Nephron progenitor cell (in vitro differentiated cells): ENCODE data around the gene GTPBP4.

Experiments used
- DNase-seq: peaks from one replicate; pipeline ENCODE4 v3.0.0; 2021
- H3K27ac Mint-ChIP-seq: 2 replicates; pipeline ENCODE4 v1.8.0; 2021; ENCODE audit warnings: mild to moderate bottlenecking, moderate library complexity, mixed read lengths
- H3K27me3 Mint-ChIP-seq: 2 replicates; pipeline ENCODE4 v1.8.0; 2021; ENCODE audit warnings: mild to moderate bottlenecking, low read depth, mixed read lengths; ENCODE audit not compliant: poor library complexity
- H3K36me3 Mint-ChIP-seq: 2 replicates; pipeline ENCODE4 v1.8.0; 2021; ENCODE audit warnings: low read depth, mixed read lengths
- H3K4me1 Mint-ChIP-seq: 2 replicates; pipeline ENCODE4 v1.8.0; 2021; ENCODE audit warnings: mixed read lengths
- H3K4me3 Mint-ChIP-seq: 2 replicates; pipeline ENCODE4 v1.8.0; 2021; ENCODE audit warnings: mild to moderate bottlenecking, moderate library complexity, mixed read lengths
- H3K9me3 Mint-ChIP-seq: 2 replicates; pipeline ENCODE4 v1.8.0; 2021; ENCODE audit warnings: mild to moderate bottlenecking, moderate library complexity, mixed read lengths
- TF ChIP-seq, protein P1 (sequence below): fragments of 200-600 bp; sonication (generic); IDR thresholded peaks from 2 replicates; pipeline ENCODE4 v1.5.0; 2021; ENCODE audit warnings: antibody characterized with exemption

The GTPBP4 gene

DNA sequence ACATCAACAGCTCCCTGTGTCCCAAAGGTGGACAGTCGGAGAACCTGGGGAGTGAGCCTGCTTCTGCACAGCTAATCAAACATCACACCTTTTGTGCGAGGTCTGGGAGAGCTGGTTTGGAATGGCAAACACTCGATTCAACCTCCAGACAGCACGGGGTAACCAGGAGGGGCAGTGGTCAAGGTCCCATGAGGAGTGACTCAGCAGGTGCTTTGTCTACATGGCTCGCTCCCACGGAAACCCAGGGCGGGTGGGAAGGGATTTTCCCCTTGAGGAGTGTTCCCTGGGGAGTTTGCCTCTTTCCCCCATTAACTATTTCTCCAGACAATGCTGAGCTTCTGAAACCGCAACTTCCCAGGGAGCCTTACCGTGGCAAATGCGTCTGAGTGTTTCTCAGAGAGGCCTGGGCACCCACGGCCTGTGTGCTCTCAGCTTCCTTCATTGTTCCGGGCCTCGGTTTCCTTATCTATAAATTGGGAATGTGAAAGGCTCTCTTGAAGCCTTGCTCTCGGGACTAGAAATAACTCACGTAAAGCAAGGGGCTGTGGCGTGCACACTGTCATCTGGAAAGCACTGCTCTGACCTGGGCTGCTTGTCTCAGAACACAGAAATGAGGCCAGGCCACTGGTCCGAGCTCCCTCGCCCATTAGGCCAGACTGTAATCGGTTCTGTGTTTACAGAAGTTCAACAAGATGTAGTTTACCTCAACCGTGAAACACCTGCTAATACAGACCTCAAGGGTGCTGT lies 14.0 kb upstream of the GTPBP4 start:
- Mint-ChIP-seq H3K9me3 (peaks cover 44% of the 10 kb centered on the region), H3K27ac (no peak overlapping the region), H3K4me1 (peaks cover 32% of the 10 kb centered on the region), H3K36me3 (peaks cover 28% of the 10 kb centered on the region), H3K27me3 (peaks cover 30% of the 10 kb centered on the region), H3K4me3 (no peak overlapping the region)
- DNase-seq: no peak
- TF ChIP-seq, protein P1, sequence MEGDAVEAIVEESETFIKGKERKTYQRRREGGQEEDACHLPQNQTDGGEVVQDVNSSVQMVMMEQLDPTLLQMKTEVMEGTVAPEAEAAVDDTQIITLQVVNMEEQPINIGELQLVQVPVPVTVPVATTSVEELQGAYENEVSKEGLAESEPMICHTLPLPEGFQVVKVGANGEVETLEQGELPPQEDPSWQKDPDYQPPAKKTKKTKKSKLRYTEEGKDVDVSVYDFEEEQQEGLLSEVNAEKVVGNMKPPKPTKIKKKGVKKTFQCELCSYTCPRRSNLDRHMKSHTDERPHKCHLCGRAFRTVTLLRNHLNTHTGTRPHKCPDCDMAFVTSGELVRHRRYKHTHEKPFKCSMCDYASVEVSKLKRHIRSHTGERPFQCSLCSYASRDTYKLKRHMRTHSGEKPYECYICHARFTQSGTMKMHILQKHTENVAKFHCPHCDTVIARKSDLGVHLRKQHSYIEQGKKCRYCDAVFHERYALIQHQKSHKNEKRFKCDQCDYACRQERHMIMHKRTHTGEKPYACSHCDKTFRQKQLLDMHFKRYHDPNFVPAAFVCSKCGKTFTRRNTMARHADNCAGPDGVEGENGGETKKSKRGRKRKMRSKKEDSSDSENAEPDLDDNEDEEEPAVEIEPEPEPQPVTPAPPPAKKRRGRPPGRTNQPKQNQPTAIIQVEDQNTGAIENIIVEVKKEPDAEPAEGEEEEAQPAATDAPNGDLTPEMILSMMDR: no peak

DNA sequence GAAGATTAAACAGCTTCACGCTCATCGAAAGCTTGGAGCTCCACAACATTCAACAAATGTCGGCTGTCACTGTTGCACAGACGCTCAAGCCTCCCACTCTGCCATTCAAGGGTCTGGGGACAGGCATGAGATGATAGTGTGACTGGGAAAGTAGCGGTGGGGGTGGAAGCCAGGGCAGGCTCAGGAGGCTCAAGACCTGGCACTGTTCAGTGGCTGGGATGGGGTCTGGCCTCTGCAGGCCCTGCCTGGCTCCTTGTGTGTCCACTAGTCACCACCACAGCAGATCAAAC lies 13.5 kb upstream of the GTPBP4 start:
- TF ChIP-seq, protein P1: no peak
- DNase-seq: no peak
- H3K36me3 Mint-ChIP-seq: peaks cover 33% of the 10 kb centered on the region
- H3K27me3 Mint-ChIP-seq: peaks cover 30% of the 10 kb centered on the region
- no peak overlapping the region for H3K4me3 Mint-ChIP-seq
- peaks cover 49% of the 10 kb centered on the region for H3K9me3 Mint-ChIP-seq
- peaks cover 26% of the 10 kb centered on the region for H3K4me1 Mint-ChIP-seq
- no peak overlapping the region for H3K27ac Mint-ChIP-seq

DNA sequence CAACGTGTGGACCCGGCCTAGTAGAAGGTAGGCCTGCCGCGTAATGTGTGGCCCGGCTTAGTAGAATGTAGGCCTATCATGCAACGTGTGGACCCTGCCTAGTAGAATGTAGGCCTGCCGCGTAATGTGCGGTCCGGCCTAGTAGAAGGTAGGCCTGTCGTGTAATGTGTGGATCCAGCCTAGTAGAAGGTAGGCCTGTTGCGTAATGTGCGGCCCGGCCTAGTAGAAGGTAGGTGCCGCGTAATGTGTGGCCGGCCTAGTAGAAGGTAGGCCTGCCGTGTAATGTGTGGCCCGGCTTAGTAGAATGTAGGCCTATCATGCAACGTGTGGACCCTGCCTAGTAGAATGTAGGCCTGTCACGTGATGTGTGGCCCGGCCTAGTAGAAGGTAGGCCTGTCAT lies 11.9 kb upstream of the GTPBP4 start:
- Mint-ChIP-seq H3K27ac (no peak overlapping the region), H3K36me3 (peaks cover 41% of the 10 kb centered on the region), H3K9me3 (peaks cover 65% of the 10 kb centered on the region), H3K27me3 (peaks cover 27% of the 10 kb centered on the region), H3K4me3 (no peak overlapping the region), H3K4me1 (peaks cover 10% of the 10 kb centered on the region)
- TF ChIP-seq, protein P1: no peak
- DNase-seq: no peak

DNA sequence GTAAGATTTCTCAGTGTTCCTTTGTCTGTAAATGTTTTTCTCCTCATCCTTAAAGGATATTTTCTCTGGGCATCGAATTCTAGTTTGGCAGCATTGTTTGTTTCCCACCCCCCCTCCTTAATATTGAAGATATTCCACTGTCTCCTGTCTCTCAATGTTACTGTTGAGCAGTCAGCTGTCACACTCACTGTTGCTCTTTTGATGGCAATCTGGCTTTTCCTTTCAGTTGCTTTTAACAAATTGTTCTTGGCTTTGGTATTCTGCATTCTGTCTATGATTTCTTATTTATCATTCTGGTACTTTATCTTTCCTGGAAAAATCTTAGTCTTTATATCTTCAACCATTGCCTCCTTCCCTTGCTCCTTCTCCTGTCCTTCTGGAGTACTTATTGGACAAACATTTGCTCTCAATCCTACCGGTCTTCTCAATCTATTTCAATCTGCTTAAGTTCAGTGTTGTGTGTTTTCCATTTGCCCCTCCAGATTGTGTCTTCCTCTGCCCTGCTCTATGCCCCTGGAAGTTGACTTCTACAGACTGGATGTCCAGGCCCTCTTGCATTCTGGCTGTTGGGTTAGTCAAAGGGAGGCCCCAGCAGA lies 9.3 kb upstream of the GTPBP4 start:
- TF ChIP-seq, protein P1: no peak
- DNase-seq: no peak
- H3K4me3 Mint-ChIP-seq: no peak overlapping the region
- no peaks in the 10 kb centered on the region for H3K4me1 Mint-ChIP-seq
- peaks cover 7% of the 10 kb centered on the region for H3K27me3 Mint-ChIP-seq
- peaks cover 63% of the 10 kb centered on the region for H3K9me3 Mint-ChIP-seq
- H3K36me3 Mint-ChIP-seq: peaks cover 38% of the 10 kb centered on the region
- no peak overlapping the region for H3K27ac Mint-ChIP-seq

DNA sequence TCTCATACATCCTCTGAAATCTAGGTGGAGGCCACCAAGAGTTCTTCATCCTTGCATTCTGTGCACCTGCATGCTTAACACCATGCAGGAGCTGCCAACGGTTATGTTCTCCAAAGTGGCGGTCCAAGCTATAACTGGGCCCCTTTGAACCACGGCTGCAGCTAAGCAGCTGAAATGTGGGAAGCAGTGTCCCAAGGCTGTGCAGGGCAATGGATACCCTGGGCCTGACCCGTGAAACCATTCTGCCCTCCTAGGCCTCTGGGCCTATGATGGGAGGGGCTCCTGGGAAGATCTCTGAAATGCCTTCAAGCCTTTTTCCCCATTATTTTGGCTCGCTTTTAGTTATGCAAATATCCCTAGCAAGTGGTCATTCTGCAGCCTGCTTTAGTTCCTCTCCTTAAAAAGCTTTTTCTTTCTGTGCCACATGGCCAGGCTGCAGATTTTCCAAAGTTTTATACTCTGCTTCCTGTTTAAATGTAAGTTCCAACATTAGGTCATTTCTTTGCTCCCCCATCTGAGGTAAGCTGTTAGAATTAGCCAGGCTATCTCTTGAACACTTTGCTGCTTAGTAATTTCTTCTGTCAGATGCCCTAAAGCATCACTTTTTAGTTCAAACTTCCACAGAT lies 7.7 kb upstream of the GTPBP4 start:
- peaks cover 38% of the 10 kb centered on the region for H3K36me3 Mint-ChIP-seq
- peaks cover 7% of the 10 kb centered on the region for H3K27me3 Mint-ChIP-seq
- DNase-seq: no peak
- H3K27ac Mint-ChIP-seq: no peak overlapping the region
- peaks cover 59% of the 10 kb centered on the region for H3K9me3 Mint-ChIP-seq
- TF ChIP-seq, protein P1: no peak
- H3K4me3 Mint-ChIP-seq: no peak overlapping the region
- no peaks in the 10 kb centered on the region for H3K4me1 Mint-ChIP-seq

DNA sequence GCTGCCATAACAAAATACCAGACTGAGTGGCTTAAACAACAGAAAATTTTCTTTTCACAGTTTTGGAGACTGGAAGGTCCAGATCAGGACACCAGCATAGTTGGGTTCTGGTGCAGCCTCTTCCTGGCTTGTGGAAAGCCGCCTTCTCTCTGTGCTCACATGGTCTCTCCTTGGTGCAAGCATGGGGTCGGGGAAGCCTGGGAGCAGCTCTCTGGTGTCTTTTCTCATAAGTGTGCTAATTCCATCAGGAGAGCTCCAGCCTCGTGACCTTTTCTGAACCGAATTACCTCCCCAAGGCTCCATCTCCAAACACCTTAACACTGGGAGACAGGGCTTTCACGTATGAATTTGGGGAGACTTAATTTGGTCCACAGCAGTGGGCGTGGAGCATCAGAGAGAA lies 4.8 kb upstream of the GTPBP4 start:
- Mint-ChIP-seq H3K9me3 (peaks cover 39% of the 10 kb centered on the region), H3K4me3 (no peak overlapping the region), H3K4me1 (peaks cover 8% of the 10 kb centered on the region), H3K36me3 (peaks cover 22% of the 10 kb centered on the region), H3K27me3 (peaks cover 2% of the 10 kb centered on the region), H3K27ac (no peak overlapping the region)
- TF ChIP-seq, protein P1: no peak
- no peak for DNase-seq
